GM21619 (cell line): Measurements from ENCODE around the gene MARK1.

Source experiments
- ATAC-seq: cut with Tn5 transposase; IDR thresholded peaks from one replicate; pipeline ENCODE4 v1.9.1; 2021; ENCODE audit not compliant: unreplicated experiment

The MARK1 gene

DNA sequence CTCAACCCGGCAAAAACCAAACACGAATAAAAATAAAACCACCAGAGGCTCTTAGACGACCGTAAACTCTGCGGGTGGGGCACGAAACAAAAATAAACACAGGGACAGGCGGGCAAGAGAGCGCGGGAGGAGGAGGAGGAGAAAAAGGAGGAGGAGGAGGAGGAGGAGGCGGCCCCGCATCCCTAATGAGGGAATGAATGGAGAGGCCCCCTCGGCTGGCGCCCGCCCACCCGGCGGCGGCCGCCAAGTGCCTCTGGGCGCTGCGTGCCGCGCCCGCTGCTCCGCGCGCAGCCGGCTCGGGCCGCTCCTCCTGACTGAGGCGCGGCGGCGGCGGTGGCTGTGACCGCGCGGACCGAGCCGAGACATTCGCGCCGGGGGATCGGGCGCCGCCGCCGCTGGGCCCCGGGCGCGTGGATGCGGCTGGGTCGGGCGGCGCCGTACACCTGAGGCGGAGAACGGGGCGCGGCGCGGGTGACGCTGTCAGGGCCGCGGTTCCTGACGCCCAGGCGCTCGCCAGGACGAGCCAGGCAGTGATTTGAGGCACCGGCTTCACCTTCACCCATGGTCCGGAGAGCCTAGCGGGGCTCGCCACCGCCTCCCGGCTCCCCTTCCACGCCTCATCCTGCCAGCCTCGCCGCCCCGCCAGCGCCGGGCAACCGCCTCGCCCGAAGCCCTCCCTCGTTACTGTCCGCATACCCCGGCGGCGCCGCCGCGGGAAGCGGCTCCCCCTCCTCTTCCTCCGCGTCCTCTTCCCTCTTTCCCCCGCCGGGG, at the start of gene MARK1:
TSS of gene MARK1 (plus strand) at position 229 of the 771 bp plus-strand sequence. CDS start 687 bp downstream, outside the sequence.
- ATAC-seq = peak; percentile 59

DNA sequence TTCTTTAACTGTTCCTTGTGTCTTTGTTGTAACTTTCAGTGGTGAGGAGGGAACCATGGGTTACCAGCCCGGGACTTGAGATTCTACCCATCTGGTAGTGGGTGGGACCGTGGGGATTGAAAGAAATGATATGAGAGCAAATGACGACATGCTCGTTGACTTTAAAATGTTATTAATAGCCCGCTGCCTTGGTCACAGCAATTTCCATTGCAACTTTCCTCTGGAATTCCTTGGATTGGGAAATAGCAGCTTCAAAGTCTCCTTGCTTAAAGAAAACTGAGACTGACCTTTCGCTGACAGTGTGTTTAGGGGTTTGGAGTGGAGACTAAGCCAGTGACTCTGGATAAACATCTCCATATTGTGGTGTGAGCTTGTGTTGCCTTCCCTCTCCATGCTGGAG, 44.2 kb upstream of the MARK1 start:
- ATAC-seq = no peak

DNA sequence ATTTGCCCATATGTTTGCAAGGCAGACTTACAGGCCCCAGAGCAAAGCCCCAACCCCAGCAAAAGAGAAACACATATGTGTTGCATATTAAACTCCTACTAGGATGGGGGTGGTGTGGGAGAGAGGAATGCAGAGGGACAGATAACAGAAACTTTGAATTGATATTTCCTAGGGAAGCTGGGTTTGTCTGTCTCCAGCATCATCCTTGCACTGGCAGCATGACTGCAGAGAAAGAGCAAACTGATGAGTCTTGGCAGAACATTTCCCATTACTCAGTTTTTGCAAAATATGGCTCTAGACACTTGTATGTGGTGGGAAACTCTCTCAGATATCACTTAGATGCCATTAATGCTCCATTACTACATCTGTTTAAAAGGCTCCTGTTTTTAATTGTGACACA, 43.8 kb upstream of the MARK1 start:
- no peak for ATAC-seq

DNA sequence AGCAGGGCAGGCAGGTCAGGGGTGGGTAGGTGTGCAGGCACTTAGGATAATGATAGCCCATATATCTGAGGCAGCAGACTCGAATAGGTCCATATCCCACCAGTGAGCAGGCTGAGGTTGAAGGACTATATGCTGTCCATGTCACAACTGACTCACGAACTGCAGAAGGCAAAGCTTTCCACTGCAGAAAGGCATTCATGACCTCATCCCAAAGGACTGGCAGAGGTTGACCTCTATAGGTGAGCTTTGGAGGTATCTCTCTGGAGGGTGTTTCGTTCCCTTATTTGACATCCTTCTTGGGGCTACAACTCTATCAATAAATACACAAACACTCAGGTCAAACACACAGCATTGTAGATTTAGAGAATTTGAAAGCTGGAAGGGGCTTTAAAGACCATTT, 42.8 kb upstream of the MARK1 start:
- no peak for ATAC-seq

DNA sequence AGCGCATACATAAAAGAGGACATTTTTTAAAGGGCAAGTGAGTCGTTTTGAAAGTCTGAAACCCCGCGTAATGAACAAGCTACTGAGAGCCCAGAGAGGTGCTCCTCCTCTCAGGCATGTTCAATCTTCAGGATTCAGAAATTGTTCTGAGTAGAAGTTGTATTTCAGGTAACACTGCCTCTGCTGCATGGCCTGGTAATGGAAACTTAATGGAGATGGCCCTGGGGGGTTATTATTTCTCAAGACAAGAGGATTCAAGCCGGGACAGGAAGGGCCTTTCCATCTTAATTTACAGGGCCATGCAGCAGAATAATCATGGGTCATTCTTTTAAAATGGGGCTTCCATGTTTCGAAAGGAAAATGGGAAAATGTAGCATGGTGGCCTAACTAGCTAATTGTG, 42.1 kb upstream of the MARK1 start:
- ATAC-seq = no peak

DNA sequence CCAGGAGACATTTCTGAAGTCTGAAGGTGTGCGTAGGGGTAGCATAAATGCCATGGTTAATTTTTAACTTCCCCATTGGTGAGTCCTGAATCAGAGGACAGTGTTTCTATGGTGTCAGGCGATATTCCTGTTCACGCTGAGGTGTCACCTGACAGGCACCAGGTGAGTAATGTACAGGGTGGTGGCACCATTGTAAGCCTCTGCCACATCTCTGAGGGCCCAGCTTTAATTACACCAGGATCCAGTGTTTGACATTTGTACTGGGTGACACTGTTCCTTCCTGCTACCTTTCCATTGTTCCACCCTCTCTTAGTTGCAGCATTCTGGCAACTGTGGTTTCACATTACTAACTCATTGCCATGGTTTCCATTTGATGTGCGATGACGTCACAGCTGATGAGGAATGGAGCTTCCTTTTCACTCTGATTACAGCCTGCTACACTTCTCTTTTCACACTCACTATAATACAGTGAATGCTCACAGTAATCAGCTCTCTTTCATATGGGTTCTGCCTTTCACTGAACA, 40.6 kb upstream of the MARK1 start:
- ATAC-seq = no peak

DNA sequence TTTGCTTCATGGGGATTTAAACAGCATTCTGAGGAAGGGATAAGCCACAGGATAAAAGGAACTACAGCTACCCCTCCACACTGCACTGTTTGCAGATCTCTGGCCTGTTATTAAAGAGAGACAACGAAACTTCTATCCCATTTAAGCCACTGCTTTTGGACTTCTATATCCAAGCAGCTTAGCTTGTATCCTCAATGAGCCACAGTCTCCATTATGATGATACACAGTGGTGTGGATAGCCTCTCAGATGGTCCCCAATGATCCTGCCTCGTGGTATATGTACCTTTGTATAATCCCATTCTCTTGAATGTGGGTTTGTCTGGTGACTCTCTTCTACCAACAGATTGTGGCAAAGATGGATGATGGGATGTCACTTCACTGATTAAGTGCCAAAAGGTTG, 36.0 kb upstream of the MARK1 start:
- ATAC-seq = no peak

DNA sequence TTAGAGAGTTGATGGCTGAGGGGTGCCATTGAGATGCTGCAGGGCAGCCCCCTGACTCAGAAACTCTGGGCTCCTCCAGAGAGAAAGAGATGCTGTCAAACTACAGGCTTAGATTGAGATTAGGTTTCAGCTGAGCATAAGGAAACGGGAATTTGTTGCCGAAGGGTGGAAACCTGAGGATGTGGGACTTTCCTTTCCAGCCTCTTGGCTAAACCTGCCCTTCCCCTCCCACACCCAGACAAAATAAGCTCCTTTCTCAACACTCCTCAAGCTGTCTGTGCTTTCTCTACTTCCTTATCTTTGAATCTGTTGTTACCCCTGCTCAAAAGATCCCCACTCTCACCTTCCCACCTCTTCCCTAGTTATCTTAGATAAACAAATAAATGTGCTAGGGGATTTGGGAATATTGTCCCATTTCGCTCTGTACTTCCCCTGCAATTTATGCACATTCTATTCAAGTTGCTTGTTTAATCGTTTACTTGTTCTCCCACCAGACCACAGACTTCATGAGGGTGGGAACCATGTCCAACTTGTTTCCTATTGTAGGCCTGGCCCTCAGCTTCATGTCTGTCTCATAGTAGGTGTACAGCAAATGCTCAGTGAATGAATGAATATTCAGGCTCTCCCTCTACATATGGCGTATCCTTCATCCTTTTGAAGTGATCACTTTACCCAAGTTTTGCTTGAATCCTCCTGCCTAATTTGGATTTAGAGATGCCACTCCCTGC, 30.6 kb upstream of the MARK1 start:
- ATAC-seq = no peak

DNA sequence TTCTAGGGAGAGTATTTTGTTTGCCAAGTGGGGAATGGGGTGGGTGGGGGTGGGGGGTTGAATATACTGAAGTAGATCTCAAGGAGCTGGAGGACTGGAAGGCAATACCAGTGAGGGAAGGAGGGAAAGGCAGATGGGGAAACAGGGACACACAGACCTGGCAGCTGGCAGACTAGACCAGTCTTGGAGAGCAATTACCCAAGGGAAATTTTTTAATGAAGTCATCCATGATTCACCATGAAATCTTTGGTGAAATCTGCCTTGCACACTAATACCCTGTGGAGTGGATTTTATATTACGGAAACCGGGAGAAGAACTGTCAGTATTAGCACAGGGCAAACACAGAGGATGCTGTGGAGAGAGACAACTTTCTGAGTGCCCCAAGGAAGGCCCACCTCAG, 29.7 kb upstream of the MARK1 start:
- ATAC-seq = no peak

DNA sequence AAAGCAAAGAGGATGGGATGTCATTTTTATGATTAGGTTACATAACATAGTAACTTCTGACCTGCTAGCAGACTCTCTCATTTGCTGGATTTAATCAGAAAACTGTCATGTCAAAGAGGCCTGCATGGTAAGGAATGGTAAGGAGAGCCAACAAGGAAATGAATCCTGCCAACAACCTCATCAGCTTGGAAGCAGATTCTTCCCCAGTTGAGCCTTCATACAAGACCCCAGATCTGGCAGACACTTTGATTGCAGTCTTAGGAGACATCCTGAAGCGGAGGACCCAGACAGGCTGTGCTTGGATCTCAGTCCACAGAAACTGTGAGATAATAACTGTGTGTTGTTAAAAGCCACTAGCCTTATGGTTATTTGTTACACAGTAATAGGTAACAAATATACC, 27.6 kb upstream of the MARK1 start:
- no peak for ATAC-seq

DNA sequence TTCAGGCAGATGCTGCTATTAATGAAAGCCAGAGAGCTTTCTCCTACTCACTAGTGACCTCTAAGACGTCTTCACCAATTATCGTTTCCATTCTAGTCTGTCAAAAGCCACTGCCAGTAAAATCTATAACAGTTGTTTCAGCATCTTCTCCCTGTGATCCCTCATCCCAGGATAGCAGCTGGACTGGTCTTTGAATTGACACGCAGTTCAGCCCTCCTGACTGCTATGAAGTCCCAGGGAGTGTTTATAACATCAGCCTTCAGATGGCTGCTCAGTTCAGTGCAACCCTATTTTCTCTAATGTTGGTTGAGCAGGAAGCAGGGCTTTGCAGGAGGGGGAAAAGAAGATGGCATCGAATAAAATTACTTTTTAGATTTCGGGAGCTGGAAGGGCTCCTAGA, 23.6 kb upstream of the MARK1 start:
- no peak for ATAC-seq

DNA sequence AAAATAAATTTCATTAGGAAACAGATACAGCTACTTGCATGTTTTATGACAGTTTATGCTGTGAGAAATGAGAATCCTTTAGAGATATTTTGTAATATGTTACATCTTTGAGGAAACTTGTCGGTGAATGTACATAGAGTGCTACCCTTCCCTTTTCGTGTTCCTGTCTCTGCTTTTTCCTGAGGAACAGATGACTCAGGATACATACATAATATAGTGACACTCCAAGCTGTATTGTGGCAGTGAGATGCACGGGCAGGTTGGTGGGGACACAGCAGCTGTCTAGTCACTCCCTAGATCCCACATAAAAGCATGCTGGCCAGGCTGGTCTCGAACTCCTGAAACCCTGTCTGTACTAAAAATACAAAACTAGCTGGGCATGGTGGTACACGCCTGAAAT, 20.9 kb upstream of the MARK1 start:
- no peak for ATAC-seq

DNA sequence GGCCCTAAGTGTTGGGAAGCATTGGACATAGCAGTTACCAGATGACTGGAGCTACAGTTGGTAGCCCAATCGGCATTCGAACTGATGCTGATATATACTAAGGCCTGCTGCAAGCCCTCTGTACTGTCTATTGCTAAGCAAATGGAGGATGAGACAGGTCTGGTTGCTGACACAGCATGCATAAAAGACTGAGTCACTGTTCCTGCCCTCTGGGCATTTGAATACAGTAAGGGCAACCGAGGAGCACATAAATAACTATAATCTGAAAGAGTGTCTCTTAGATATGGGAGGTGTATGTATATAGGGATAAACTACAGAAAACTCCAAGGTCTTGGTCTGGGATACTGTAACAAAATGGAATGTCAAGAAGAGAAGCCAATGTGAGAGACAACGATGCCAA, 16.8 kb upstream of the MARK1 start:
- ATAC-seq = no peak

DNA sequence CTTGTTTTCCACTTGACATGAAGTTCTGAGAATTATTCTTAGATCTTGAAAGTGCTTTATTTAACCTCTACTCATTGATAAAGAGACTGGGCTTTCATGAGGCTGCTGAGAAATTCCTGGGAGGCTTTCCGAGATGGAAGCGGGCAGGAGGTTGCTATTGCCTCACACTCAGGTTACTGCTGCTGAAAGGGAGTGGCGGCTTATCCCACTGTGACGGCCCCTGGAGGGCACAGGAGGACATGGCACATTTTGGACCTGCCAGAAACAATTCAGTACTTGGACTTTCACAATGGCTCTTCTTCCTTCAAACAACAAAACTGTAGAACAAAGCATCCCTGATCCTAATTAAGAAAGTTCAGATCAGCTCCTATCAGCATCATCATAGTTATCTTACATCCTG, 16.2 kb upstream of the MARK1 start:
- ATAC-seq = no peak

DNA sequence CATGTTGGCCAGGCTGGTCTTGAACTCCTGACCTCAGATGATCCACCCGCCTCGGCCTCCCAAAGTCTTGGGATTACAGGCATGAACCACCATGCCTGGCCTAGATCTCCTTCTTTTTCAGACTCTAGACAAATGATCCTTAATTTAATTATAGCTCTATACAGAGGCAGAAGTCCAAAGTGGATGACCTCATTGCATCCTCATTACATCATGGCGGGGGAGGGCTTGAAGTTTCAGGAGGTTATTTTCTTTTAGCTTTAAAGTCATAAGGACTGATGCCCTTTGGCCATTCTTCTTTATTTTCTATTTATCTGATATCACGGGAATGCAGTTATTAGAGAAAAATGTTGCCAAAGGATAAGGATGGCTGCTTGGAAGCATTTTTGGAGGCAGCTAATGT, 14.1 kb upstream of the MARK1 start:
- no peak for ATAC-seq

DNA sequence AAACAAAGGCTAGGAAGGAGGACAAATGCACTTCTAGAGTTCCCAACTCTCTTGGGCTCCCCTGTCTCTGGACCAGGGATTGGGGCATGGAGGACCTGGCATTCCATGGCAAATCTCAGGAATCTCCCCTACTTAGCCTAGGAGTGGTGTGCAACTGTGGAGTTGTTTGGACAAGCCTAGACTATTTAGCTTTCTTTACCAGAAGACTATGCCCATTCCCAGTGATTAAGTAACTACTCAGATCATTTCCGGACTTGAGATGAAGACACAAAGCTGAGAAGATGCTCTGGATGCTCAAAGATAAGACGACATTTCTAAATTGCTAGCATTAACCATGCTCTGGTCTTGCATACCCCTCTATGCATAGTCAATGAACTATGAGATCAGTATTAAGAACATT, 13.7 kb upstream of the MARK1 start:
- ATAC-seq = no peak

DNA sequence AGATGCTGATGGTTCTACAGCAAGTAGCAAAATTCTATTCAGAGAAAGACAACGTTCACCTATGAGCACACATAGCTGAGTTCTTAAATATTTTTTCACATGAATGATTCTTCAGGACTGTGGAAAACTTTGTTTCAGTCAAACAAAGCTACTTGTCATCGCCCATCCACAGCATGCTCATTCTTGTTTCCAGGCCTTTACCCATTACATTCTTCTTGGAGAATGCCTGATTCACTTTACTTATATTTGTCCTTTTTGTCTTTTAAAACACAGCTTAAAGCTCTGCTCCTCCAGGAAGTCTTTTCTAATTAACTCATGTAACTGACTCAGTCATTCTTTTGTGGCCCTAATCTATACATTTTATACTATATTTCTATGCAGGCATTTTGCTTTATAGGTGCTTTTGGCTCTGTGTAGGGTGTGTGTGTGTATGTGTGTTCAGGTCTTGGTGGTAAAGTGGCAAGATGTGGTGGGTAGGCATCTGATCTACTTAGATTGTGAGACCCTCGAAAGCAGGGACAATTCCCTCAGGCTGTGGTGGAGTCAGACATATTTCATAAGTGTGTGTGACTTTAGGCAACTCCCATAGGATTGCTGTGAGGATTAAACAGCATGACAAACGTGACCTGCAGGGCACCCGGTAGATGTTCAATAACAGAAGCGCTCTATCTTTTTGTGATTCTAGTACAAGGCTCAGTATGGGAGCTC, 11.8 kb upstream of the MARK1 start:
- no peak for ATAC-seq

DNA sequence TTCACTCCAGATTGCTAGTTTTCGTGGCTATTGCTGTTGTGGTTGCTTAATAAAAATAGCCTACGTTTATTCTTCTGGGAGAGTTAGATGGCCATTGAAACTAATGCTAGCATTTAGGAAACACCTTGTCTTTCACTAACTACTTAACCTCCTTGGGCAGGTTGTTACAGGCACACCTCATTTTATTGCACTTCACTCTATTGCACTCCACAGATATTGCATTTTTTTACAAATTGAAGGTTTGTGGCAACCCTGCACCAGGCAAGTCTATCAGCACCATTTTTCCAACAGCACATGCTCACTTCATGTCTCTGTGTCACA, 11.3 kb upstream of the MARK1 start:
- no peak for ATAC-seq

DNA sequence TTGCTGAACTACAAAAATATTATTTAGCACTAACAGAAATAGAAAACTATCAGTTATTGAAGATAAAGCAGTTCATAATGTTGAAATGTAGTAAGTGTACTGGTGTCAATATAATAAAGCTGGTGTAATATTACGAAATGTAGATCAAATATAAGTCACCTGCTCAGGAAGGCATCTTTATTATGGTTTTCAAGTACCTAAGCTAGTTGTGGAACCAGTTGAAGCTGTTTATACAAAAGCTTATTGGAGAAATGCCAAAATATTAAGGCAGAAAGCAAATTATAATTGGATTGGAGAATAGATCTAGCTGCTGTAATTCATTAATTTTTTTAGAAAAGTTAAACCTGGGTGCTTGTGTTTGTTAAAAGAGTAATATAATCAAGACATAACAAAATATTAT, 6.2 kb upstream of the MARK1 start:
- no peak for ATAC-seq

DNA sequence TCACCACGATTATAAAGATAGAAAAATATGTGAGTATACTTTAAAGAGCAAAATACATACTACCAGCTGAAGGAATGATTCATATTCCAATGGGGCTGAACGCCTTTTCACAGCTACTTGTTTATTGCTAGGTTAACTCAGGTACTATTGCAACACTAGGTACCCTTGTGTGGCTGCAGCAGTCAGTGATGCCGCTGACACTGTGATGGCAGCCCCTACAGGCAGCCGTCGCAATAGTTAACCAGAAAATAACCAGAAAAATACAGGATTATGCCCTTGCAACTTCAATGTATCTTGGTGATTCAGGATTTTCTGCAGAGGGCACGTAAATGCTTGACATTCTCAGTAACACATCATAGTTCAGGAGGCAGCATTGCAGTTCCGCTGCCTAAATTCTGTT, 1.6 kb upstream of the MARK1 start:
- no peak for ATAC-seq

DNA sequence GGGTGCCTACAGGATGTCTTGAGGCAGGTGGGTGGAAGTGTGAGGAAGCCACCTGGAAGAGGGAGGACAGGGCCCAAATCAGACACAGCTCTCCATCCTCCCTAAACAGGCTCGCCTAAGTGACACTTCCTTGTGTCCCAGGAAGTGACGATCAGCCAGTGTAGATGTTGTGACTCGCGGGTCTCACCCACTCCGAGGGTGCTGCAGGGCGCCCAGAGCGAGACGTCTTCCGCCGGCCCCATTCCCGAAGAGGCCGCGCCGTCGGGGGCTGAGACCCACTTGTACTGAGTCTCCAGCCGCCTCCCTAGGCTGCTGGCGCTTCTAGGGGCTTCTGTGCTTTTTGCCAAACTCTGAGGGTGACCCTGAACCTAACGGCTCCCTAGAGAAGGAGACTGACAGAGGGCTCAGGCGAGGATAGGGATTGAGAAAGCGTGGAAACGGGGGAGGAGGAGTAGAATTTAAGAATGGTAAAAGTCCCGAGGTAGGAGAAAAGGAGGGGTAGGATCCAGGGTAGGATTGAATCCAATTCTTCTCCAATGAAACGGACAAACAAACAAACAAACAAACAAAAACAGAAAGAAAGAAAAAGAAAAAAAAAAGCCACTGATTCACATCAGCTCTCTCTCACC, 543 bp upstream of the MARK1 start:
- no peak for ATAC-seq
